Hepatocyte (in vitro differentiated cells): ENCODE results near the gene CCNG1. TPM values are rescaled to one million over a fixed set of nuclear protein-coding genes. Genes with fewer than 3 reads are reported as not detected.

ENCODE experiments used
- DNase-seq: peaks from one replicate; pipeline ENCODE4 v3.0.0-alpha.2; 2016; ENCODE audit warnings: low spot score
- H2AFZ ChIP-seq: fragments of 200-600 bp; sonication (generic); 2 replicates; pipeline ENCODE4 v1.6.0; 2016; ENCODE audit warnings: antibody characterized with exemption, mild to moderate bottlenecking
- H3K27ac ChIP-seq: fragments of 200-600 bp; sonication (generic); 2 replicates; pipeline ENCODE4 v1.5.1; 2016; ENCODE audit warnings: mild to moderate bottlenecking
- H3K27me3 ChIP-seq: fragments of 200-600 bp; sonication (generic); 2 replicates; pipeline ENCODE4 v1.6.1; 2016
- H3K36me3 ChIP-seq: fragments of 200-600 bp; sonication (generic); replicated peaks from 2 replicates; pipeline ENCODE4 v1.5.1; 2016; ENCODE audit warnings: low read depth; ENCODE audit not compliant: insufficient read depth
- H3K4me1 ChIP-seq: fragments of 200-600 bp; sonication (generic); 2 replicates; pipeline ENCODE4 v1.5.1; 2016; ENCODE audit warnings: mild to moderate bottlenecking, moderate library complexity; ENCODE audit not compliant: insufficient read depth
- H3K4me2 ChIP-seq: fragments of 200-600 bp; sonication (generic); 2 replicates; pipeline ENCODE4 v1.6.0; 2016
- H3K4me3 ChIP-seq: fragments of 200-600 bp; sonication (generic); 2 replicates; pipeline ENCODE4 v1.5.1; 2016; ENCODE audit warnings: mild to moderate bottlenecking
- H3K79me2 ChIP-seq: fragments of 200-600 bp; sonication (generic); 2 replicates; pipeline ENCODE4 v1.6.0; 2017; ENCODE audit warnings: mild to moderate bottlenecking
- H3K9me2 ChIP-seq: fragments of 200-600 bp; sonication (generic); replicated peaks from 2 replicates; pipeline ENCODE4 v1.6.0; 2017; ENCODE audit warnings: mild to moderate bottlenecking; ENCODE audit not compliant: insufficient read depth
- H3K9me3 ChIP-seq: fragments of 200-600 bp; sonication (generic); 2 replicates; pipeline ENCODE4 v1.5.1; 2016; ENCODE audit warnings: low read depth, mild to moderate bottlenecking
- H4K20me1 ChIP-seq: fragments of 200-600 bp; sonication (generic); 2 replicates; pipeline ENCODE4 v1.6.0; 2016; ENCODE audit warnings: mild to moderate bottlenecking; ENCODE audit not compliant: insufficient read depth, poor library complexity, severe bottlenecking
- CTCF ChIP-seq: fragments of 200-600 bp; sonication (generic); IDR thresholded peaks from 2 replicates; pipeline ENCODE4 v1.5.1; 2016; ENCODE audit warnings: antibody characterized with exemption, mild to moderate bottlenecking; ENCODE audit not compliant: poor library complexity
- EZH2 ChIP-seq: fragments of 200-600 bp; sonication (generic); IDR thresholded peaks from 2 replicates; pipeline ENCODE4 v1.6.1; 2016; ENCODE audit warnings: antibody characterized with exemption, mild to moderate bottlenecking, borderline replicate concordance
- EZH2phosphoT487 ChIP-seq: fragments of 200-600 bp; sonication (generic); IDR thresholded peaks from one replicate; pipeline ENCODE4 v1.6.1; 2018; ENCODE audit warnings: antibody characterized with exemption, mild to moderate bottlenecking, low read depth, moderate library complexity; ENCODE audit not compliant: unreplicated experiment, severe bottlenecking
- WGBS: methylation state at CpG from one replicate; pipeline ENCODE4 v1.1.6; 2016; ENCODE audit warnings: low lambda C conversion rate; ENCODE audit errors: missing lambda C conversion rate; 5-methylcytosine and 5-hydroxymethylcytosine counted together
- polyA plus RNA-seq: library from polyadenylated mRNA; unstranded; fragments of >200 nt; fragmentation: Nextera tagmentation; extraction: Ambion mirVana; gene quantifications from 2 replicates; pipeline ENCODE4 v1.2.1, GENCODE V29; 2016
- total RNA-seq: library from RNA; depleted of rRNA; stranded (reverse); fragments of >200 nt; gene quantifications from 2 replicates; pipeline ENCODE4 v1.2.3, GENCODE V29; 2014

Gene CCNG1
- total and polyA plus RNA-seq, 2 experiments from 2014 or later = 158 to 390 TPM

- H2AFZ ChIP-seq = no peak overlapping the region
- no peak overlapping the region for H3K4me3 ChIP-seq
- H3K36me3 ChIP-seq = no peaks in the 10 kb centered on the region
- no peak for DNase-seq
- H3K4me1 ChIP-seq = no peaks in the 10 kb centered on the region
- no peaks in the 10 kb centered on the region for H3K9me3 ChIP-seq
- no peak overlapping the region for H3K4me2 ChIP-seq
- no peak overlapping the region for H3K27ac ChIP-seq
- H3K79me2 ChIP-seq = no peaks in the 10 kb centered on the region
- no peaks in the 10 kb centered on the region for H3K27me3 ChIP-seq
- TF ChIP-seq CTCF (no peak), EZH2phosphoT487 (no peak)
- H4K20me1 ChIP-seq = no peaks in the 10 kb centered on the region
- H3K9me2 ChIP-seq = no peaks in the 10 kb centered on the region
- 67% methylated on average over 4 of the region's 4 CpGs for WGBS
Measured at GRCh38 chr5:163399923-163400322, 37.5 kb upstream of the CCNG1 start.

- H3K9me3 ChIP-seq = no peaks in the 10 kb centered on the region
- DNase-seq = no peak
- 85% methylated on average over 4 of the region's 4 CpGs for WGBS
- no peaks in the 10 kb centered on the region for H4K20me1 ChIP-seq
- TF ChIP-seq EZH2 (no peak), EZH2phosphoT487 (no peak), CTCF (no peak)
- no peak overlapping the region for H3K4me2 ChIP-seq
- no peaks in the 10 kb centered on the region for H3K36me3 ChIP-seq
- H3K27ac ChIP-seq = no peak overlapping the region
- no peaks in the 10 kb centered on the region for H3K9me2 ChIP-seq
- no peak overlapping the region for H3K4me3 ChIP-seq
- no peaks in the 10 kb centered on the region for H3K27me3 ChIP-seq
- no peaks in the 10 kb centered on the region for H3K4me1 ChIP-seq
- H3K79me2 ChIP-seq = no peaks in the 10 kb centered on the region
- H2AFZ ChIP-seq = no peak overlapping the region
Measured at GRCh38 chr5:163401271-163401670, 36.1 kb upstream of the CCNG1 start.

GRCh38 chr5:163402007-163402406, 35.4 kb upstream of the CCNG1 start:
- H3K27me3 ChIP-seq = no peaks in the 10 kb centered on the region
- no peaks in the 10 kb centered on the region for H3K79me2 ChIP-seq
- no peak overlapping the region for H3K27ac ChIP-seq
- DNase-seq = no peak
- H3K9me3 ChIP-seq = no peaks in the 10 kb centered on the region
- no peaks in the 10 kb centered on the region for H3K36me3 ChIP-seq
- TF ChIP-seq EZH2phosphoT487 (no peak), CTCF (no peak), EZH2 (no peak)
- no peak overlapping the region for H3K4me3 ChIP-seq
- H4K20me1 ChIP-seq = no peaks in the 10 kb centered on the region
- no peaks in the 10 kb centered on the region for H3K9me2 ChIP-seq
- 90% methylated on average over 2 of the region's 2 CpGs for WGBS
- no peak overlapping the region for H3K4me2 ChIP-seq
- H3K4me1 ChIP-seq = no peaks in the 10 kb centered on the region
- H2AFZ ChIP-seq = no peak overlapping the region

GRCh38 chr5:163404364-163405173, 32.8 kb upstream of the CCNG1 start:
- Histone ChIP-seq H3K36me3 (no peaks in the 10 kb centered on the region), H3K4me1 (peaks cover 4% of the 10 kb centered on the region), H3K27ac (no peak overlapping the region), H3K9me3 (no peaks in the 10 kb centered on the region), H4K20me1 (no peaks in the 10 kb centered on the region), H3K4me3 (no peak overlapping the region), H3K4me2 (no peak overlapping the region), H3K27me3 (no peaks in the 10 kb centered on the region), H3K79me2 (no peaks in the 10 kb centered on the region), H2AFZ (no peak overlapping the region), H3K9me2 (no peaks in the 10 kb centered on the region)
- WGBS = 72% methylated on average over 10 of the region's 10 CpGs
- TF ChIP-seq EZH2 (no peak), EZH2phosphoT487 (no peak), CTCF (no peak)
- DNase-seq = no peak
